SK-N-SH (cell line): ENCODE data around the gene ARHGAP5. TPM values are rescaled to one million over a fixed set of nuclear protein-coding genes. Genes with fewer than 3 reads are reported as not detected.

ENCODE experiments used
- CTCF ChIA-PET: fragments of 300-600, 350-600 bp; formaldehyde crosslinking; extraction: SDS; loops from one replicate; lab custom pipeline; 2021; lab: Yijun Ruan, JAX
- POLR2A ChIA-PET: fragments of 350-600 bp; sonication (Branson Sonifier 250); formaldehyde crosslinking; extraction: SDS; loops from one replicate; lab custom pipeline; 2020; ENCODE audit warnings: antibody characterized with exemption, inconsistent platforms; lab: Yijun Ruan, JAX
- DNase-seq: peaks from one replicate; pipeline ENCODE4 v3.0.0; 2012
- H2AFZ ChIP-seq: fragments of 200-600 bp; sonication (generic); 2 replicates; pipeline ENCODE4 v1.8.1; 2016; ENCODE audit warnings: antibody characterized with exemption, mild to moderate bottlenecking, low read depth
- H3F3A ChIP-seq: fragments of 200-600 bp; sonication (generic); replicated peaks from 2 replicates; pipeline ENCODE3; 2016; ENCODE audit warnings: antibody characterized with exemption, mild to moderate bottlenecking; ENCODE audit not compliant: insufficient read depth
- H3K27ac ChIP-seq, 2 experiments: fragments of 200-500 bp in 1 of 2; fragments of 200-600 bp in 1 of 2; sonication (Bioruptor generic) in 1 of 2; sonication (generic), shearing (Covaris generic) in 1 of 2; 2 replicates each; pipeline versions ENCODE4 v1.5.1 to v1.6.1; 2014 to 2016; ENCODE audit warnings: low read depth in 2 of 2, inconsistent platforms in 1 of 2, low read length in 1 of 2, mild to moderate bottlenecking in 1 of 2, mixed read lengths in 1 of 2
- H3K27me3 ChIP-seq: fragments of 200-600 bp; sonication (generic), shearing (Covaris generic); 2 replicates; pipeline ENCODE4 v1.6.1; 2016; ENCODE audit warnings: mixed run types; ENCODE audit not compliant: insufficient read depth
- H3K36me3 ChIP-seq, 2 experiments: fragments of 200-500 bp in 1 of 2; fragments of 200-600 bp in 1 of 2; sonication (Bioruptor generic) in 1 of 2; sonication (generic) in 1 of 2; replicated peaks in 1 of 2; 2 replicates each; pipeline versions ENCODE3 to v1.5.1; 2014 to 2016; ENCODE audit warnings: low read length in 1 of 2, mild to moderate bottlenecking in 1 of 2; ENCODE audit not compliant: insufficient read depth in 2 of 2, control insufficient read depth in 1 of 2
- H3K4me1 ChIP-seq, 2 experiments: fragments of 200-500 bp in 1 of 2; fragments of 200-600 bp in 1 of 2; sonication (Bioruptor generic) in 1 of 2; sonication (generic), shearing (Covaris generic) in 1 of 2; 2 replicates each; pipeline versions ENCODE4 v1.5.1 to v1.6.1; 2014 to 2016; ENCODE audit warnings: low read depth in 1 of 2, low read length in 1 of 2, mixed run types in 1 of 2; ENCODE audit not compliant: insufficient read depth in 2 of 2, control insufficient read depth in 1 of 2
- H3K4me2 ChIP-seq: fragments of 200-600 bp; sonication (generic), shearing (Covaris generic); 2 replicates; pipeline ENCODE4 v1.6.1; 2017; ENCODE audit warnings: mixed run types
- H3K4me3 ChIP-seq, 2 experiments: fragments of 200-500 bp in 1 of 2; fragments of 200-600 bp in 1 of 2; sonication (Bioruptor generic) in 1 of 2; sonication (generic), shearing (Covaris generic) in 1 of 2; 2 replicates each; pipeline versions ENCODE4 v1.5.1 to v1.8.1; 2014 to 2016; ENCODE audit warnings: low read depth in 2 of 2, inconsistent platforms in 1 of 2, low read length in 1 of 2, mild to moderate bottlenecking in 1 of 2, mixed read lengths in 1 of 2, moderate library complexity in 1 of 2
- H3K79me2 ChIP-seq: fragments of 200-600 bp; sonication (generic); 2 replicates; pipeline ENCODE4 v1.8.1; 2017; ENCODE audit warnings: mild to moderate bottlenecking; ENCODE audit not compliant: insufficient read depth
- H3K9ac ChIP-seq: fragments of 200-600 bp; sonication (generic); 2 replicates; pipeline ENCODE4 v1.6.1; 2017; ENCODE audit warnings: mixed run types
- H3K9me2 ChIP-seq: fragments of 200-600 bp; sonication (generic); 2 replicates; pipeline ENCODE4 v1.6.1; 2017; ENCODE audit warnings: mixed run types
- H3K9me3 ChIP-seq: fragments of 200-600 bp; sonication (generic); 2 replicates; pipeline ENCODE4 v1.6.1; 2017; ENCODE audit warnings: mixed run types, mild to moderate bottlenecking, moderate library complexity
- H4K20me1 ChIP-seq: fragments of 200-600 bp; sonication (generic); 2 replicates; pipeline ENCODE4 v1.6.1; 2017; ENCODE audit warnings: mild to moderate bottlenecking, mixed run types; ENCODE audit not compliant: insufficient read depth
- CTCF ChIP-seq: fragments of 200-600 bp; sonication (generic); IDR thresholded peaks from 2 replicates; pipeline ENCODE4 v1.6.1; 2017; ENCODE audit warnings: antibody characterized with exemption, mild to moderate bottlenecking, moderate library complexity
- EZH2phosphoT487 ChIP-seq: fragments of 200-600 bp; sonication (generic); IDR thresholded peaks from 2 replicates; pipeline ENCODE4 v1.6.1; 2017; ENCODE audit warnings: low read depth, mixed run types, mild to moderate bottlenecking, antibody characterized with exemption, moderate library complexity, borderline replicate concordance
- FOXM1 ChIP-seq: IDR thresholded peaks from 2 replicates; pipeline ENCODE4 v1.4.0; 2012; ENCODE audit warnings: low read depth, mild to moderate bottlenecking
- GABPA ChIP-seq: IDR thresholded peaks from 2 replicates; pipeline ENCODE4 v1.4.0; 2012; ENCODE audit warnings: low read depth, mild to moderate bottlenecking
- GATA2 ChIP-seq: sonication (generic); formaldehyde crosslinking; IDR thresholded peaks from 2 replicates; pipeline ENCODE4 v1.5.0; 2020; ENCODE audit warnings: mild to moderate bottlenecking, missing genetic modification reagents
- MAX ChIP-seq: IDR thresholded peaks from 2 replicates; pipeline ENCODE4 v1.4.0; 2012; ENCODE audit warnings: low read depth
- NRF1 ChIP-seq: IDR thresholded peaks from 2 replicates; pipeline ENCODE4 v1.6.1; 2012; ENCODE audit warnings: low read depth, mild to moderate bottlenecking, low read length
- RFX5 ChIP-seq: IDR thresholded peaks from 2 replicates; pipeline ENCODE4 v1.6.1; 2012; ENCODE audit warnings: mild to moderate bottlenecking, improper control_type of control experiment, low read length
- SIN3A ChIP-seq: IDR thresholded peaks from 2 replicates; pipeline ENCODE4 v1.6.1; 2012; ENCODE audit warnings: low read depth, mild to moderate bottlenecking, low read length, moderate library complexity, borderline replicate concordance
- TCF12 ChIP-seq: IDR thresholded peaks from 2 replicates; pipeline ENCODE4 v1.4.0; 2012
- ZBTB33 ChIP-seq: IDR thresholded peaks from 2 replicates; pipeline ENCODE4 v1.4.0; 2012; ENCODE audit warnings: low read depth, borderline replicate concordance
- WGBS: methylation state at CpG from one replicate; pipeline ENCODE4 v1.1.6; 2017; ENCODE audit warnings: low lambda C conversion rate; 5-methylcytosine and 5-hydroxymethylcytosine counted together
- polyA plus RNA-seq, 3 experiments: library from polyadenylated mRNA; depleted of rRNA; stranded (reverse); fragments of >200 nt; gene quantifications; 2 replicates each; pipeline ENCODE4 v1.2.3, GENCODE V29; 2012

The ARHGAP5 gene
- polyA plus RNA-seq, 1 of the 3 experiments (the other 2 are of a cell fraction), result 7.2 TPM

GRCh38 chr14:32183151-32184058 lies 106.3 kb downstream of the ARHGAP5 start:
- whole genome bisulfite sequencing, result 53% methylated on average over 2 of the region's 2 CpGs
- ChIA-PET CTCF (interaction anchor here (1.3 kb wide), 1 partner anchor 10 kb away, joined by 5 read pairs; no protein-coding TSS in a partner anchor), POLR2A (no interaction called here)
- H3K4me3 ChIP-seq, result no peak overlapping the region
- no peak overlapping the region for H3K27ac ChIP-seq
- no peak overlapping the region for H2AFZ ChIP-seq
- DNase-seq, result no peak
- no peaks in the 10 kb centered on the region for H3F3A ChIP-seq
- no peaks in the 10 kb centered on the region for H3K36me3 ChIP-seq
- H3K4me1 ChIP-seq, result no peaks in the 10 kb centered on the region
- H3K27me3 ChIP-seq, result no peaks in the 10 kb centered on the region
- no peaks in the 10 kb centered on the region for H3K9me2 ChIP-seq
- no peak for TF ChIP-seq TCF12
- TF ChIP-seq EZH2phosphoT487, result no peak
- TF ChIP-seq, all 33 proteins: peak for 0
- no peaks in the 10 kb centered on the region for H3K79me2 ChIP-seq
- 0 out of 2 replicates have a peak, but pooled peaks cover 12% of the 10 kb centered on the region for H3K9me3 ChIP-seq
- no peak overlapping the region for H3K9ac ChIP-seq
- H4K20me1 ChIP-seq, result no peaks in the 10 kb centered on the region
- H3K4me2 ChIP-seq, result no peak overlapping the region

GRCh38 chr14:32185097-32185496 lies 108.0 kb downstream of the ARHGAP5 start:
- no peaks in the 10 kb centered on the region for H3K79me2 ChIP-seq
- H3K4me3 ChIP-seq, result no peak overlapping the region
- no peaks in the 10 kb centered on the region for H3K4me1 ChIP-seq
- no peak overlapping the region for H3K4me2 ChIP-seq
- 64% methylated on average over 1 of the region's 1 CpG for WGBS
- H3K36me3 ChIP-seq, result no peaks in the 10 kb centered on the region
- no peaks in the 10 kb centered on the region for H4K20me1 ChIP-seq
- H3K9me3 ChIP-seq, result 0 out of 2 replicates have a peak, but pooled peaks cover 2% of the 10 kb centered on the region
- no peak overlapping the region for H3K9ac ChIP-seq
- H3F3A ChIP-seq, result no peaks in the 10 kb centered on the region
- no peak for DNase-seq
- no peak for TF ChIP-seq MAX
- no peak for TF ChIP-seq NRF1
- TF ChIP-seq CTCF, result no peak
- no peak for TF ChIP-seq FOXM1
- TF ChIP-seq ZBTB33, result no peak
- TF ChIP-seq RFX5, result no peak
- TF ChIP-seq GATA2 (CRISPR knock-in tag), result no peak
- TF ChIP-seq SIN3A, result no peak
- no peak for TF ChIP-seq GABPA
- no peaks in the 10 kb centered on the region for H3K9me2 ChIP-seq
- ChIA-PET POLR2A (no interaction called here), CTCF (interaction anchor here (0.8 kb wide), 1 partner anchor 68 kb away, joined by 3 read pairs; no protein-coding TSS in a partner anchor)
- H2AFZ ChIP-seq, result no peak overlapping the region
- no peak overlapping the region for H3K27ac ChIP-seq
- no peaks in the 10 kb centered on the region for H3K27me3 ChIP-seq
